Lung (tissue), 12 donors: Measurements from ENCODE around the gene SPSB1. TPM values are rescaled to one million over a fixed set of nuclear protein-coding genes. Genes with fewer than 3 reads are reported as not detected.

Source experiments
- ATAC-seq: fragments of 200-7000 bp; cut with Tn5 transposase; one replicate; pipeline ENCODE4 v1.9.1; 2020; ENCODE audit warnings: moderate number of reproducible peaks; ENCODE audit not compliant: insufficient read depth, low FRiP score
- DNase-seq, 3 donors: peaks; one replicate each; pipeline ENCODE4 v3.0.0-alpha.2; 2013 to 2017
- H3K27ac ChIP-seq, 2 donors: one replicate each; pipeline ENCODE4 v1.5.1; 2013; ENCODE audit warnings: mild to moderate bottlenecking in 2 of 2, moderate library complexity in 2 of 2, control low read depth in 1 of 2, inconsistent platforms in 1 of 2, low read depth in 1 of 2, low read length in 1 of 2
- H3K27me3 ChIP-seq, 3 donors: one replicate each; pipeline ENCODE4 v1.5.1; 2013; ENCODE audit warnings: low read length in 2 of 3; ENCODE audit not compliant: control insufficient read depth in 3 of 3, insufficient read depth in 3 of 3
- H3K36me3 ChIP-seq, 4 donors: one replicate each; pipeline ENCODE4 v1.5.1; 2013; ENCODE audit warnings: low read length in 4 of 4, mild to moderate bottlenecking in 1 of 4, moderate library complexity in 1 of 4; ENCODE audit not compliant: control insufficient read depth in 4 of 4, insufficient read depth in 4 of 4
- H3K4me1 ChIP-seq, 5 donors: one replicate each; pipeline ENCODE4 v1.5.1; 2013; ENCODE audit warnings: low read length in 5 of 5, mild to moderate bottlenecking in 2 of 5, moderate library complexity in 1 of 5; ENCODE audit not compliant: control insufficient read depth in 5 of 5, insufficient read depth in 5 of 5
- H3K4me3 ChIP-seq: one replicate; pipeline ENCODE4 v1.5.1; 2013; ENCODE audit warnings: mild to moderate bottlenecking, control low read depth, moderate library complexity
- H3K9ac ChIP-seq, 2 donors: one replicate each; pipeline ENCODE4 v1.5.1; 2013; ENCODE audit warnings: low read length in 2 of 2, control low read depth in 1 of 2; ENCODE audit not compliant: insufficient read depth in 1 of 2
- H3K9me3 ChIP-seq, 4 donors: one replicate each; pipeline ENCODE4 v1.5.1; 2013; ENCODE audit warnings: low read length in 3 of 4, mild to moderate bottlenecking in 1 of 4, moderate library complexity in 1 of 4; ENCODE audit not compliant: control insufficient read depth in 4 of 4, insufficient read depth in 3 of 4
- CTCF ChIP-seq: IDR thresholded peaks from 2 replicates; pipeline ENCODE4 v1.5.1; 2012; ENCODE audit warnings: mild to moderate bottlenecking; ENCODE audit errors: control extremely low read depth, extremely low read depth
- WGBS, 2 donors: extraction: QIAGEN DNeasy Blood & Tissue Kit; methylation state at CpG; one replicate each; pipeline ENCODE4 v1.1.7; 2013; 5-methylcytosine and 5-hydroxymethylcytosine counted together
- polyA plus RNA-seq, 2 donors: library from polyadenylated mRNA; stranded (reverse); fragments of 200-250 nt; gene quantifications; one replicate each; pipeline ENCODE4 v1.2.1, GENCODE V29; 2013
- total RNA-seq, 2 donors: library from RNA; depleted of rRNA in 1 of 2; stranded (reverse); fragments of >200 nt in 1 of 2; gene quantifications; one replicate each; pipeline ENCODE4 v1.2.1, GENCODE V29; 2014 to 2021
- donor health status: control.
- donor health status: control.
- donor health status: Bipolar disorder and iron deficiency.
- donor health status: healthy.
- donor health status: DM: yes; HTN: yes; CAD: no.

The SPSB1 gene
- total and polyA plus RNA-seq, 4 donors = 9.5 to 25.9 (median 21.6) TPM

- Histone ChIP-seq H3K36me3 (no peaks in the 10 kb centered on the region), H3K9me3 (no peaks in the 10 kb centered on the region), H3K4me1 (peaks cover 0 to 34% (median 9%) of the 10 kb centered on the region in 5 donors), H3K9ac (no peak overlapping the region), H3K4me3 (no peak overlapping the region), H3K27ac (no peak overlapping the region), H3K27me3 (no peaks in the 10 kb centered on the region)
- no peak for ATAC-seq
- WGBS, 2 donors = 91 to 92% methylated on average over 33 of the region's 33 CpGs
- TF ChIP-seq CTCF = no peak
- no peak for DNase-seq
Observed at GRCh38 chr1:9324246-9325096, 31.8 kb downstream of the SPSB1 start.

- TF ChIP-seq CTCF = no peak
- H3K9ac ChIP-seq = peak overlapping the region in 1 of 2 donors; percentile 26
- no peaks in the 10 kb centered on the region for H3K36me3 ChIP-seq
- 74 to 76% methylated on average over 9 of the region's 9 CpGs for WGBS, 2 donors
- peak overlapping the region in 1 of 2 donors; percentile 58 for H3K27ac ChIP-seq
- no peaks in the 10 kb centered on the region for H3K27me3 ChIP-seq
- peaks cover 0 to 28% (median 9%) of the 10 kb centered on the region in 5 donors for H3K4me1 ChIP-seq
- H3K9me3 ChIP-seq = no peaks in the 10 kb centered on the region
- no peak for ATAC-seq
- peak in 2 of 3 donors; percentile 43 to 54 for DNase-seq
- no peak overlapping the region for H3K4me3 ChIP-seq
Observed at GRCh38 chr1:9326596-9326995, 33.9 kb downstream of the SPSB1 start.

DNA sequence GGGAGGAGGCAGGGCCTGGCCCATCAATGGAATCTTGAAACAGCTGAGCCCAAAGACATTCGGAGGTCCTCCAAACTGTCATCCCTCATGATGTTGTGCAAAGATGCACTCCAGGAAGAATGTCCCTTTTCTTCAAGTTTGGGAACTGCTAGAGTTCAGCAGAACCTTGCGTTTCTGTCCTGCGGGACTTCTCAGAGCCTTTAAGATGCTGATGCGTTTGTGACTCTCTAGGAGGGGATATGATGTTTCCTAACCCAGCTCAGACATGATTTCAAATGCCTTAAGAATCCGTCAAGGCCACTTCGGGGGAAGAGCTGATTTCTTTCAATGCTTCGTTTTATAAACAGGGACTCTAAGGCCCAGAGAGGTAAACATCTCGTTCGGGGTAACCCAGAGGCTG is 35.5 kb downstream of the SPSB1 start:
- Histone ChIP-seq H3K36me3 (no peaks in the 10 kb centered on the region), H3K4me1 (peaks cover 0 to 16% (median 9%) of the 10 kb centered on the region in 5 donors), H3K9me3 (no peaks in the 10 kb centered on the region), H3K9ac (no peak overlapping the region), H3K27ac (no peak overlapping the region), H3K4me3 (no peak overlapping the region), H3K27me3 (no peaks in the 10 kb centered on the region)
- DNase-seq (no peak), ATAC-seq (no peak)
- WGBS, 2 donors = 87 to 90% methylated on average over 9 of the region's 9 CpGs
- TF ChIP-seq CTCF = no peak
